ENCODE measurements around the gene FOXI3. TPM values are rescaled to one million over a fixed set of nuclear protein-coding genes. Genes with fewer than 3 reads are reported as not detected.

The FOXI3 gene
- total RNA-seq, 1 donor from 2014 or later = not detected

DNA sequence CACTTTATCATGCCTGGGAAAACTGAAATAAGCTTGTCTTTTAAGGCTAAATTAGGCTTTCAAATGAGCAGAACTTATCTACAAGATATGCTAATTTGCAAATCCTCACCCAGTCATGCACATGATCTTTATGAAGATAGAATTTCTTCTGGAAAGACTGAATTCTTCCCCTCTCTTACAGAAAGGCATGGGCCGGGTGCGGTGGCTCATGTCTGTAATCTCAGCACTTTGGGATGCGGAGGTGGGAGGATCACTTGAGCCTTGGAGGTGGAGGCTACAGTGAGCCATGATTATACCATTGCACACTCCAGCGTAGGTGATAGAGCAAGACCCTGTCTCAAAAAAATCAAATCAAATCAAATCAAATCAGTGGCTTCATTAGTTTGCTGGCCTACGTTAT lies 11.7 kb upstream of the FOXI3 start:
- no peaks in the 10 kb centered on the region for H3K4me1 ChIP-seq
- H3K27ac ChIP-seq = no peak overlapping the region
- TF ChIP-seq, protein P1, sequence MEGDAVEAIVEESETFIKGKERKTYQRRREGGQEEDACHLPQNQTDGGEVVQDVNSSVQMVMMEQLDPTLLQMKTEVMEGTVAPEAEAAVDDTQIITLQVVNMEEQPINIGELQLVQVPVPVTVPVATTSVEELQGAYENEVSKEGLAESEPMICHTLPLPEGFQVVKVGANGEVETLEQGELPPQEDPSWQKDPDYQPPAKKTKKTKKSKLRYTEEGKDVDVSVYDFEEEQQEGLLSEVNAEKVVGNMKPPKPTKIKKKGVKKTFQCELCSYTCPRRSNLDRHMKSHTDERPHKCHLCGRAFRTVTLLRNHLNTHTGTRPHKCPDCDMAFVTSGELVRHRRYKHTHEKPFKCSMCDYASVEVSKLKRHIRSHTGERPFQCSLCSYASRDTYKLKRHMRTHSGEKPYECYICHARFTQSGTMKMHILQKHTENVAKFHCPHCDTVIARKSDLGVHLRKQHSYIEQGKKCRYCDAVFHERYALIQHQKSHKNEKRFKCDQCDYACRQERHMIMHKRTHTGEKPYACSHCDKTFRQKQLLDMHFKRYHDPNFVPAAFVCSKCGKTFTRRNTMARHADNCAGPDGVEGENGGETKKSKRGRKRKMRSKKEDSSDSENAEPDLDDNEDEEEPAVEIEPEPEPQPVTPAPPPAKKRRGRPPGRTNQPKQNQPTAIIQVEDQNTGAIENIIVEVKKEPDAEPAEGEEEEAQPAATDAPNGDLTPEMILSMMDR (IDR thresholded peaks at IDR 0.05) = no peak
- no peaks in the 10 kb centered on the region for H3K27me3 ChIP-seq
- H3K36me3 ChIP-seq = no peaks in the 10 kb centered on the region
- DNase-seq (ENCODE audit: low spot score in 2 of 2) = no peak
- no peak overlapping the region for H3K4me3 ChIP-seq
- no peaks in the 10 kb centered on the region for H3K9me3 ChIP-seq
- intact Hi-C loops (cut with DNase I) = no loop called here

DNA sequence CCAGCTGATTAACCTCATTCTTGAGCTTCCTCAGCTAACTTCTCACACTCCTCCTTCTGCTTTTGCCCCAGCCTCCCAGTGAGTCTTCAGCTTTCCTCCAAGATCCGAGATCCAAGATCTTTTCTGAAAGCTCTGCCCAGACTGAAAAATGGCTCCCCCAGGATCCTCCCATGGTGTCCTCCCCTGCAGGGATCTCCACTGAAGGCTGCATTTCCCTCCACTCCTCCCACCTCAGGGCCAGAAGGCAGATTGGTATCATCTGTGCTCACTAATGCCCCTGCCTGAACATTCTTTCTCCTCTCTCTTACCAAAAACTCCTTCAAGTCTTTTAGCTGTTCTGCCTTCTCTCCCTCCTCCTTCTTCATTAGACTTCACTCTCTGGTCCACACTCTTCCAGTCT lies 6.1 kb upstream of the FOXI3 start:
- no peaks in the 10 kb centered on the region for H3K36me3 ChIP-seq
- DNase-seq (ENCODE audit: low spot score in 2 of 2) = no peak
- TF ChIP-seq, protein P1 (IDR thresholded peaks at IDR 0.05) = no peak
- H3K4me1 ChIP-seq = no peaks in the 10 kb centered on the region
- no peak overlapping the region for H3K27ac ChIP-seq
- H3K9me3 ChIP-seq = no peaks in the 10 kb centered on the region
- peaks cover 4% of the 10 kb centered on the region for H3K27me3 ChIP-seq
- intact Hi-C loops (cut with DNase I) = no loop called here
- no peak overlapping the region for H3K4me3 ChIP-seq

DNA sequence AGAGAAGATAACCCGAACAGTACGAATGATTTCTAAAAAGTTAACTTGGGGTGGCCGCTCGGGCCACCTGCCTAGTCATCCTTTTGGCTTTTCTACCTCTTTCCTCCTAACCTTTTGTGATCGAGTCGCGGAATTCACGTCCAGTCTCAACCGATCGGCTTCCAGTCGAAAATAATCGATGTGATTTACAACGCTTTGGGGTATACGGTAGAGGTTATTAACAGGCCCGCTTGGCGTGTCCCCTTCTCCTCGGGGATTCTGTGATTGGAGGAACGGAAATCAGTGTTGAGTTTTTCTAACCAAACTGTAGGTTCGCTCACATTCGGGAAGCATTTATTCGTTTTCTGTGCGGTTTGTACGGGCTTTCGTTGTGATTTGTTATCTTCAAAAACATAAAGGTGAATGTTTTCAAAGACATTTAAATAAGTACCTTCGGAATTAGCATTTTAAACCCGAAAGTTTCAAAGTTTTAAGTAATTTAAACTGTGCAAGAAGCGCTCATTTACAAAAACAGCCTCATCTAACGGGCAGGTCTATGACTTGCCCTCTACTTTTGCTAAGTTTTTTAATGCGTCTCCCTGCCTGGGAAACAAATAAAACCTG lies 588 bp upstream of the FOXI3 start:
- Histone ChIP-seq H3K27ac (no peak overlapping the region), H3K27me3 (peaks cover 12% of the 10 kb centered on the region), H3K9me3 (no peaks in the 10 kb centered on the region), H3K4me3 (peak overlapping the region; percentile 54 to 55), H3K36me3 (no peaks in the 10 kb centered on the region), H3K4me1 (no peaks in the 10 kb centered on the region)
- TF ChIP-seq, protein P1 (IDR thresholded peaks at IDR 0.05) = no peak
- DNase-seq (ENCODE audit: low spot score in 2 of 2) = no peak
- intact Hi-C loops (cut with DNase I) = no loop called here

DNA sequence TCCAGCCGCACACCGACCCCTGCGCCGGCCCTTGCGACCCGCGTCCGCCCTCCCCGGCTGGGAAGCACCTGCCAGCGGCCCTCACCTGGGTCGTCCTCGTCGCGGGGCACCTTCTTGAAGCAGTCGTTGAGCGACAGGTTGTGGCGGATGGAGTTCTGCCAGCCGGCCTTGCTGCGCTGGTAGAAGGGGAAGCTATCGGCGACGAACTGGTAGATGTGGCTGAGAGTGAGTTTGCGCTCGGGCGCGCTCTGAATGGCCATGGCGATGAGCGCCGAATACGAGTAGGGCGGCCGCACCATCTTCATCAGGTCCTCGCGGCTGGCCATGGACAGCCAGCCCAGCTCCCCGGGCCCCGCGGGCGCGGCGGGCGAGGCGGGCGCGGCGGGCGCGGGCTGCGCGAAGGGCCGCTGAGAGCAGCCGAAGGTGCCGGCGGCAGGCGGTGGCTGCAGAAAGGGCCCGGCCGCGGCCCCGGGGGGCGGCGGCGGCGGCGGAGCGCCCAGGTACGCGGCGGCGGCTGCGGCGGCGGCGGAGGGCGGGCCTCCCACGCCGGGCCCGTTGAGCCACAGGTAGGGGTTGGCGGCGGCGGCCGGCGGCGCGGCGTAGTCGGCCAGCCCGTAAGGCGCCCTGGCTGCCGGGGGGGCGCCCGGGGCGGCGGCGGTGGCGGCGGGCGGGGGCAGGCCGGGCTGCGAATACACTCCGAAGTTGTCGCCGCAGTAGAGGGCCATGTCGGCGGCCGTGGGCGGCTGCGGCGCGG lies 505 bp downstream of the FOXI3 start:
- no peak overlapping the region for H3K27ac ChIP-seq
- H3K4me1 ChIP-seq = no peaks in the 10 kb centered on the region
- DNase-seq (ENCODE audit: low spot score in 2 of 2) = no peak
- no peaks in the 10 kb centered on the region for H3K36me3 ChIP-seq
- H3K4me3 ChIP-seq = peak overlapping the region; percentile 54 to 55
- H3K27me3 ChIP-seq = peaks cover 12% of the 10 kb centered on the region
- intact Hi-C loops (cut with DNase I) = no loop called here
- no peaks in the 10 kb centered on the region for H3K9me3 ChIP-seq
- TF ChIP-seq, protein P1 (IDR thresholded peaks at IDR 0.05) = no peak

DNA sequence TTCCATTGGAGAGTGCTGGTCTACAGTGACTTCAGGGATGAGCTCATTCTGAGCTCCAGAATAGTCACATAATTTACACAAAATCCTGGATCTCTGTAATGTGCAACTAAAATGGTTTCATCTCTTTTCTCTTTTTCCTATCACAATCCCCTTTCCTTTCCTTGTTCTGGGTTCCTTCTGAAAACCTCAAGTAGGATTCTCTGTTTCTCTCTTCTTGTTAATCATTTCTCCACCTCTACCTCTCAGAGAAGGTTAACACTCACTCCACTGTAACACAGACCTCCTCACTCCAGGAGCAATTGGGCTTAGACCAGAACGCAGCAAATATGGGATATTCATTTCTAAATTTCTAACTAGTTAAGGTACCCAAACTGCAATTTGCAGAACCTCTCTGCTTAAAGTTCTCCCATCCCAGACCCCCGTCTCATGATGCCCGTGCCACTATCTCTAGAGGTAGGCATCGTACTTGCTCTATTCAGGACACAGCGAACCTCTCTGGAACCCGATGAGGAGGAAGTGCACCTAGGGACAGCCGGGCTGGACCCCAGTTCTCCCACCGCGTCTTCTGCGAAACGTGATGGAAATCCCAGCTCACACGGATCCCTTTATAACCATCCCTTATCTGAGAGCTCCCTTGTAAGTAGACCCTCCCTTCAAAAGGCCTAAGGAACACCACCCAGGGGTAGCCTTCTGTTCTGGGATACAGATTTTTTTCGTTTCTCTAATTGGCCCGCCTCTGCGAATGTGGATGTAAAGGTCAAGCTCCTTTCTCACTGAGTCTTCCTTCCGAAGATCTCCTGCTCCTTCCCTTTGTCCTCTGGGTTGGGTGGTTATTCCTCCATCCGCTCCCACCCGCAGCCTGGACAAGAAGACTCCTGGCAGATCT lies 1.3 kb downstream of the FOXI3 start:
- H3K9me3 ChIP-seq = no peaks in the 10 kb centered on the region
- no peaks in the 10 kb centered on the region for H3K36me3 ChIP-seq
- H3K4me1 ChIP-seq = no peaks in the 10 kb centered on the region
- TF ChIP-seq, protein P1 (IDR thresholded peaks at IDR 0.05) = no peak
- no peak overlapping the region for H3K4me3 ChIP-seq
- H3K27me3 ChIP-seq = peaks cover 12% of the 10 kb centered on the region
- no peak overlapping the region for H3K27ac ChIP-seq
- DNase-seq (ENCODE audit: low spot score in 2 of 2) = no peak
- intact Hi-C loops (cut with DNase I) = no loop called here

All from ascending aorta (tissue), 2 donors.